ENCODE measurements around the gene ANKLE1.

Gene ANKLE1

GRCh38 chr19:17236811-17237543 lies 44.7 kb upstream of the ANKLE1 start:
- no peak for TF ChIP-seq CTCF (IDR thresholded peaks at IDR 0.05; ENCODE audit: low read depth, low read length, missing control alignments)
- H3K4me3 ChIP-seq (replicated peaks; ENCODE audit: low read depth, low read length) = no peak overlapping the region
- DNase-seq (ENCODE audit: extremely low read depth, low read depth) = no peak

DNA sequence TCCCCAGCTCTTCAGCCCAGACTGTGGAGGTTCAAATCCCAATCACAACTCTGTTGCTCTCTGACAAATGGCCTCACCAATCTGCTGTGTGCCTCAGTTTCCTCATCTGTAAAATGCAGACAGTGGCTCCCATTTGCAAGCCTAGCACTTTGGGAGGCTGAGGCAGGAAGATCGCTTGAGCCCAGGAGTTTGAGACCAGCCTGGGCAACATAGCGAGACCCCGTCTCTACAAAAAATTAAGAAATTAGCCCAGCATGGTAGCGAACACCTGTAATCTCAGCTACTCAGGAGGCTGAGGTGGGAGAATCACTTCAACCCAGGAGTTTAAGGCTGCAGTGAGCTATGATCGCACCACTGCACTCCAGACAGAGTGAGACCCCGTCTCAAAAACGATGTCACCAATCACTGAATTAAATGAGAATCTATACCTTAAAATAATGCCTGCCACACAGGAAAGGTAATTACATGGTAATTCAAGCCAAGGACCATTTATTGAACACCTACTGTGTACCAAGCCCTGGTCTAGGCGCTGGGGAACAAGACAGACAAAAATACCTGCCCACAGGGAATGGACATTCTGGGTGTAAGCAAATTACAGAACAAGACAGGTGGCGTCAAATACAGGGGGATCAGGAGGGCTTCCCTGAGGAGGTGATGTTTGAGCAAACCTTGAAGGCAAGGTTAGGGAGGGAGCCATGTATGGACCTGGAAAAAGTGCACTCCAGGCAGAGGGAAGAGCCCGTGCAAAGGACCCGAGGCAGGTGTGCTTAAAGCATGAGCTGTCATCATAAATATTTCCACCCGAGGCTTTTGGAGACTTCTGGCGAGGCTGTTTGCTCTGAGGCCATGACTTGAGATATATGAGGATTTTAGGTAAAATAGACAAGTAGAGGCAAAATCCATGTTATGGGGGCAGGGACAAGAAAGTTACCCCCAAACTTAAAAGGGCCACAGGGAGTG lies 43.7 kb upstream of the ANKLE1 start:
- TF ChIP-seq CTCF (IDR thresholded peaks at IDR 0.05; ENCODE audit: low read depth, low read length, missing control alignments) = no peak
- no peak for DNase-seq (ENCODE audit: extremely low read depth, low read depth)
- H3K4me3 ChIP-seq (replicated peaks; ENCODE audit: low read depth, low read length) = no peak overlapping the region

DNA sequence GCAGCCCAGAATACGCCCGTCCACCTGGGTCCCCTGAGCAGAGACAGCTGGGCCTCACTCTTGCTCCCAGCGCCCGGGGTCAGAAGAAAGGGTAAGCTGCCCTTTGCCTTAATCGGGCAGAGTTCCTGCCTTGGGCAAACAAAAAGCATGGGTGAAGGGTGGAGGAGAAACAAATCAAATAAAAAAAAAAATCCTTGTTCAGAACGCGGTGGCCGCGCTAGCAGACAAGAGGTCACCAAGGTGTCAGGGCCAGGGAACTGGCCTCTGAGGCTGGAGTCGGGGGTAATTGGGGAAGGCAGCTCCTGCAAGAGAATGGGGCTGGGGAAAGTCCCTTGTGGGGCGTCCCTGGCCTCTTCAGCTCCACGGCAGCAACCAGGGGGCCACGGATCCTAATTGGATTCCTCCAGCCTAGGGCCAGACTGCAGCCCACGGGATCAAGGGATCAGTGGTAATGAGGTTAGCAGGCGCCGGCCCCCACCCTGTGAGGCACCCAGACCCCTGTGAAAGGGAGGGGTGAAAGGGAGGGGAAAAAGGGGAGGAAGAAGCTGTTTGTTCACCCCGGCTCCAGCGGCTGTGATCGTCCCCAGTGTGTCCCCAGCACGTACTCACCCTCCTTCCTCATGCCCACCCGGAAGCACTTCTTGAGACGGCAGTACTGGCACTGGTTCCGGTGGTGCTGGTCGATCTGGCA lies 41.5 kb upstream of the ANKLE1 start:
- TF ChIP-seq CTCF (IDR thresholded peaks at IDR 0.05; ENCODE audit: low read depth, low read length, missing control alignments) = no peak
- H3K4me3 ChIP-seq (replicated peaks; ENCODE audit: low read depth, low read length) = no peak overlapping the region
- DNase-seq (ENCODE audit: extremely low read depth, low read depth) = no peak

DNA sequence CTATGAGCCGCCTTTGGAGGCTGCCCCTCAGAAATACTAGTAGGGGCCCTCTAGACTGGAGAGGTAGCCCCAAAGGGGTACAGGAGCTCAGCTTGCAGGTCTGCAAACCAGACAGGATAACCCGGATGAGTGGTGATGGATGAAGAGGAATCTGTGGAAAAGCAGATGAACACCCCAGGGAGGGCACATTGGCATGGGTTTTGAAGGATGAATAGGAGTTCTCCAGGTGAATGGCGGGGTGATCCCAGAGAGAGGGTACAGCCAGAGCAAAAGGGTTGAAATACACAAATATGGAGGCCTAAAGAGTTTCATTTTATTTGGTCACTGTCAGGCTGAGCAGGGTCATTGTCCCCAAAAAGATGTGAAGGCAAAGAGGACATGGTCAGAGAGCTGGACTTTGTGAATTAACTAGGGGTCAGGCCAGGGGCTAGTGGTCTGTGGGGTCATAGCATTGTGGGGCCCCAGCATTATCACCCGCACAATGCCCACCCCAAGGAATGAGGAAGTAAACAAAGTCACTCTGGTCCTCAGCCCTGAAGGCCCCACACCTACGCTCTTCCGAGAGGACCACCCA lies 40.8 kb upstream of the ANKLE1 start:
- no peak for DNase-seq (ENCODE audit: extremely low read depth, low read depth)
- TF ChIP-seq CTCF (IDR thresholded peaks at IDR 0.05; ENCODE audit: low read depth, low read length, missing control alignments) = no peak
- no peak overlapping the region for H3K4me3 ChIP-seq (replicated peaks; ENCODE audit: low read depth, low read length)

DNA sequence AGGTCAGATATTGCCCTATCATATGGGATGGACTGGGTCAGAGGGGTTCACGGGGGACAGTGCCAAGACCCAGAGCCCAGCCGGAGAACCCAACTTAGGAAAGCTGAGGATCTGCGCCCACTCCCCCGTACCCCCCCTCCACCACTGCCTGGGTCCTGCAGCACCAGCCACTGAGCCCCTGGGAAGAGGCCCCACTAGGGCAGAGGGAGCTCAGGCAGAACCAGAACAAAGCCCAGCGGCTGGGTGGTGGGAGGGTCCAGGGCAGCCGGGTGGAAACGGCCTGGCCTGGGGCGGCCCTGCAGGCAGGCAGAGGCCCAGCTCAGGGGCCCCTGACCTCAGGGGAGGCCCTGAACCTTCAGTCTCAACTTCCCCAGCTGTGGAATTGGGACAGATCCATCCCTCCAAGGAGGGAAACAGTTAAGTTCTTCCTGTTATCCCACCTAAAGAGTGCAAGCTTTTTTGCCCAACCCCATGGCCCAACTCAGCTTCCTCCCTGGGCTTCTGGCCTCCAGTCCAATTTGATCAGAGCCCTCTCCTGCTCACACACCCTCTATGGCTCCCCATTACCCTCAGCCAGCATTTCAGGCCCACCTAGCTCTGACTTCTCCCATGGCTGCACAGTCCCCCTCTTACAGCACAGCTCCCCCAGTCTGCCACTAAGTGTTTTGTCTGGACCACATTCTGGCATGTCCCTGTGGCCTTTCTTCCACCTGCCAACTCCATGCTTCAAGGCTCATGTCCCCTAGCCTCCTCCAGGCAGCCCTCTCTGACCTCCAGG lies 39.1 kb upstream of the ANKLE1 start:
- H3K4me3 ChIP-seq (replicated peaks; ENCODE audit: low read depth, low read length) = peak overlapping the region; percentile 86
- TF ChIP-seq CTCF (IDR thresholded peaks at IDR 0.05; ENCODE audit: low read depth, low read length, missing control alignments) = no peak
- DNase-seq (ENCODE audit: extremely low read depth, low read depth) = no peak

Data from HFF-Myc (cell line).